PC-9 (cell line): ENCODE results near the gene CAPN15. TPM values are rescaled to one million over a fixed set of nuclear protein-coding genes. Genes with fewer than 3 reads are reported as not detected.
"Not testable (repeated sequence)": the region's sequence is repeated elsewhere in the genome, so short reads cannot be mapped to it uniquely, and the experiment has no call there.

Experiments used
- BruUV-seq: library from RNA; stranded (reverse); fragments of 400-500 nt; replicated peaks from 2 replicates; lab custom pipeline; 2021; lab: Mats Ljungman, UMichigan
- CTCF ChIA-PET: fragments of 300-600 bp; sonication (Branson Sonifier 250); formaldehyde crosslinking; loops from one replicate; lab custom pipeline; 2022; ENCODE audit warnings: antibody characterized with exemption; lab: Charles Lee
- POLR2A ChIA-PET: fragments of 300-600 bp; sonication (Branson Sonifier 250); formaldehyde crosslinking; loops from one replicate; lab custom pipeline; 2022; ENCODE audit warnings: antibody characterized with exemption; ENCODE audit not compliant: unreplicated experiment; lab: Charles Lee
- DNase-seq, 2 experiments: peaks; one replicate each; pipeline versions ENCODE4 v3.0.0 to v3.0.0-alpha.2; 2015 to 2022; ENCODE audit warnings: mixed read lengths in 1 of 2
- H2AFZ ChIP-seq: fragments of 200-600 bp; sonication (generic); 2 replicates; pipeline ENCODE4 v1.8.1; 2017; ENCODE audit warnings: antibody characterized with exemption
- H3F3A ChIP-seq: fragments of 200-600 bp; sonication (generic); 2 replicates; pipeline ENCODE4 v1.8.1; 2017; ENCODE audit warnings: antibody characterized with exemption, mild to moderate bottlenecking, low read depth; ENCODE audit not compliant: insufficient read depth
- H3K27ac ChIP-seq: fragments of 200-600 bp; sonication (generic); 2 replicates; pipeline ENCODE4 v1.6.1; 2016; ENCODE audit warnings: mixed run types
- H3K27me3 ChIP-seq: fragments of 200-600 bp; sonication (generic); 2 replicates; pipeline ENCODE4 v1.6.1; 2016; ENCODE audit warnings: low read depth, mixed run types; ENCODE audit not compliant: insufficient read depth
- H3K36me3 ChIP-seq: fragments of 200-600 bp; sonication (generic); 2 replicates; pipeline ENCODE4 v1.6.1; 2016; ENCODE audit warnings: low read depth, mixed run types
- H3K4me1 ChIP-seq: fragments of 200-600 bp; sonication (generic); replicated peaks from 2 replicates; pipeline ENCODE4 v1.6.1; 2016; ENCODE audit warnings: mixed run types; ENCODE audit not compliant: insufficient read depth
- H3K4me2 ChIP-seq: fragments of 200-600 bp; sonication (generic); 2 replicates; pipeline ENCODE4 v1.6.1; 2017; ENCODE audit warnings: mixed run types
- H3K4me3 ChIP-seq: fragments of 200-600 bp; sonication (generic); 2 replicates; pipeline ENCODE4 v1.6.1; 2016; ENCODE audit warnings: mixed run types
- H3K79me2 ChIP-seq: fragments of 200-600 bp; sonication (generic); 2 replicates; pipeline ENCODE4 v1.6.1; 2017; ENCODE audit warnings: low read depth, mixed run types
- H3K9me2 ChIP-seq: fragments of 200-600 bp; sonication (generic); 2 replicates; pipeline ENCODE4 v1.8.1; 2017; ENCODE audit warnings: mild to moderate bottlenecking; ENCODE audit not compliant: insufficient read depth
- H3K9me3 ChIP-seq: fragments of 200-600 bp; sonication (generic); 2 replicates; pipeline ENCODE4 v1.8.1; 2016; ENCODE audit warnings: low read depth; ENCODE audit not compliant: insufficient read depth
- H4K20me1 ChIP-seq: fragments of 200-600 bp; sonication (generic); 2 replicates; pipeline ENCODE4 v1.8.1; 2017; ENCODE audit not compliant: insufficient read depth
- EZH2 ChIP-seq: fragments of 200-600 bp; sonication (generic); IDR thresholded peaks from 2 replicates; pipeline ENCODE4 v1.8.0; 2017; ENCODE audit warnings: antibody characterized with exemption, low read depth
- intact Hi-C: fragments of 100-400 bp; cut with micrococcal nuclease; formaldehyde crosslinking; loops from one replicate; pipeline ENCODE4 v1.10.0; 2022; ENCODE audit not compliant: unreplicated experiment
- total RNA-seq: library from RNA; stranded (reverse); gene quantifications from 2 replicates; pipeline ENCODE4 v1.2.3, GENCODE V29; 2021
- TF ChIP-seq, protein P1 (sequence below): fragments of 200-600 bp; sonication (generic); conservative IDR thresholded peaks from 2 replicates; pipeline ENCODE4 v1.6.1; 2017; ENCODE audit warnings: mixed run types, antibody characterized with exemption, mild to moderate bottlenecking, moderate library complexity

Gene CAPN15
- total RNA-seq, 1 experiment from 2014 or later: 66.8 TPM

DNA sequence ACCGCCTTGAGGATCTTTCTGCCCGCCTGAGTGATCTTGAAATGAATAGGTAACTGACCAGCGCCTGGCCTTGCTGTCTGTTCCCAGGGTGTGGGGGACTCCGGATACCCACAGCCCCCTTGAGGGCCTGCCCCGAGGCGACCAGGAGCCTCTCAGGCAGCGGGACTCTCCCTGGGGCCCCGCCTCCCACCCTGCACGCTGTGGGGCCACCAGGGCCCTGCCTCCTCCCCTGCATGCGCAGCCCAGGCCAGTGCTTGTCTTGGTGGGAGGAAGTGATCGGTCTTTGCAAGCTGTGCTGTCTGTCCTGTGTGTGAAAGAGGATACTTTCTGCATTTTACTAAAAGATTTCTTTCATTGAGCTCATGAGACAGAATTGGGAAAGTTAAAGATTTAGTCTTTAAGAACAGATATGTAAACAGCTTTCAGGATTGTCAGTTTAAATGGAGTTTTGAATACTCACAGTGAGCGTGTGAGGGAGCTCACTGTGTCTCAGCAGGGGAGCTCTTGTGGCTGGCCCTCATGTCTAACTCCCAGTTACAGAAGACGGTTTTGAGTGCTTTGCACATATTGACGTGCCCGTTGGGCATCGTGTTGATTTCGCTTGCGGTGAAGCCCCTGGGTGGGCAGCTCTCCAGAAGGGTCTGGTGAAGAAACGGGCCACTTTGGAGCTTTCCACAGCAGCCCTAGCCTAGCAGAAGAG, 36.1 kb upstream of the CAPN15 start:
- ChIA-PET CTCF (no interaction called here), POLR2A (no interaction called here)
- no peak for DNase-seq
- Histone ChIP-seq H2AFZ (no peak overlapping the region), H4K20me1 (no peaks in the 10 kb centered on the region; the same call in 1 of the 2 replicates), H3K9me3 (no peaks in the 10 kb centered on the region), H3K36me3 (no peaks in the 10 kb centered on the region), H3F3A (no peaks in the 10 kb centered on the region), H3K4me2 (no peak overlapping the region), H3K27ac (no peak overlapping the region), H3K9me2 (no peaks in the 10 kb centered on the region), H3K27me3 (no peaks in the 10 kb centered on the region), H3K4me3 (no peak overlapping the region), H3K79me2 (no peaks in the 10 kb centered on the region), H3K4me1 (no peaks in the 10 kb centered on the region)
- TF ChIP-seq EZH2: no peak
- TF ChIP-seq, protein P1, sequence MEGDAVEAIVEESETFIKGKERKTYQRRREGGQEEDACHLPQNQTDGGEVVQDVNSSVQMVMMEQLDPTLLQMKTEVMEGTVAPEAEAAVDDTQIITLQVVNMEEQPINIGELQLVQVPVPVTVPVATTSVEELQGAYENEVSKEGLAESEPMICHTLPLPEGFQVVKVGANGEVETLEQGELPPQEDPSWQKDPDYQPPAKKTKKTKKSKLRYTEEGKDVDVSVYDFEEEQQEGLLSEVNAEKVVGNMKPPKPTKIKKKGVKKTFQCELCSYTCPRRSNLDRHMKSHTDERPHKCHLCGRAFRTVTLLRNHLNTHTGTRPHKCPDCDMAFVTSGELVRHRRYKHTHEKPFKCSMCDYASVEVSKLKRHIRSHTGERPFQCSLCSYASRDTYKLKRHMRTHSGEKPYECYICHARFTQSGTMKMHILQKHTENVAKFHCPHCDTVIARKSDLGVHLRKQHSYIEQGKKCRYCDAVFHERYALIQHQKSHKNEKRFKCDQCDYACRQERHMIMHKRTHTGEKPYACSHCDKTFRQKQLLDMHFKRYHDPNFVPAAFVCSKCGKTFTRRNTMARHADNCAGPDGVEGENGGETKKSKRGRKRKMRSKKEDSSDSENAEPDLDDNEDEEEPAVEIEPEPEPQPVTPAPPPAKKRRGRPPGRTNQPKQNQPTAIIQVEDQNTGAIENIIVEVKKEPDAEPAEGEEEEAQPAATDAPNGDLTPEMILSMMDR: no peak
- no TSS peak for BruUV-seq
- intact Hi-C loops: no loop called here

DNA sequence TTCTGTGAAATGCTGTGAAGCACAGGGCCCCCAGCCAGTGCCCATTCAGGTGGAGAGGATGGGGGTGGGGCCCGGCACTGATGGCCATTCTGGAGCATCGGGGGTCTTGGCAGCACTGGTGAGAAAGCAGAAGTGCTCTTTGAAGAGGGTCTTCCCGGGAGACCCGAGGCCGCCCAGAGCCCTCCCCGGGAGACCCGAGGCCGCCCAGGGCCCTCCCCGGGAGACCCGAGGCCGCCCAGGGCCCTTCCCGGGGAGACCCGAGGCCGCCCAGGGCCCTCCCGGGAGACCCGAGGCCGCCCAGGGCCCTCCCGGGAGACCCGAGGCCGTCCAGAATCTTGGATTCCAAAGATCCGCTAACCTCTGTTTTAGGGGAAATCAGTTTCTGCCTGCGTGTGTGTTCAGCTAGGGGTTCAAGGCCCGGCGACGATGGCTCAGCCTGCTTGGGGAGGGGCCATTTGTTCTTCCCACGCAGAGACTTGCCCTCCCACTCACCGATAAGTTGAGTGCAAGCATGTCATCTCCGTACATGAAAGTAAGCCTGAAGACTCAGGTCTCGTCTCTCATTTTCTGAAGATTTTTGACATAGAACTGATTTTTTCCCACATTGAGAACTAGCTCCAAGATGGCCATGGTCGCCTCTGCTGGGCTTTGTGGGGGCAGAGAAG, 35.2 kb upstream of the CAPN15 start:
- TF ChIP-seq EZH2: no peak
- TF ChIP-seq, protein P1: no peak
- no peaks in the 10 kb centered on the region for H3K4me1 ChIP-seq
- no peaks in the 10 kb centered on the region for H3K9me3 ChIP-seq
- no peaks in the 10 kb centered on the region for H3F3A ChIP-seq
- ChIA-PET CTCF (interaction anchor here (0.6 kb wide), 1 partner anchor 75 kb away, joined by 3 read pairs; no protein-coding TSS in a partner anchor), POLR2A (no interaction called here)
- H3K36me3 ChIP-seq: no peaks in the 10 kb centered on the region
- H4K20me1 ChIP-seq: no peaks in the 10 kb centered on the region; the same call in 1 of the 2 replicates
- intact Hi-C loops: no loop called here
- DNase-seq: no peak
- H2AFZ ChIP-seq: no peak overlapping the region
- H3K4me2 ChIP-seq: no peak overlapping the region
- H3K4me3 ChIP-seq: no peak overlapping the region
- H3K27me3 ChIP-seq: no peaks in the 10 kb centered on the region
- no TSS peak for BruUV-seq
- no peaks in the 10 kb centered on the region for H3K79me2 ChIP-seq
- H3K27ac ChIP-seq: no peak overlapping the region
- H3K9me2 ChIP-seq: no peaks in the 10 kb centered on the region

DNA sequence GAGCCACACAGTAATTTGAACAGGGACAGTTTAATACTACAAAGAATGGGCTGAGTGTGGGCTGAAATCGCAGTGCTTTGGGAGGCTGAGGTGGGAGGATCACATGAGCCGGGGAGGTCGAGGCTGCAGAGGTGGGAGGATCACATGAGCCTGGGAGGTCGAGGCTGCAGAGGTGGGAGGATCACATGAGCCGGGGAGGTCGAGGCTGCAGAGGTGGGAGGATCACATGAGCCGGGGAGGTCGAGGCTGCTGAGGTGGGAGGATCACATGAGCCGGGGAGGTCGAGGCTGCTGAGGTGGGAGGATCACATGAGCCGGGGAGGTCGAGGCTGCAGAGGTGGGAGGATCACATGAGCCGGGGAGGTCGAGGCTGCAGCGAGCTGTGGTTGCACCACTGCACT, 32.8 kb upstream of the CAPN15 start:
- intact Hi-C loops: not testable (repeated sequence)

More for the DNA sequence above, 32.8 kb upstream of the CAPN15 start:
- BruUV-seq, CTCF ChIA-PET, DNase-seq, H3K79me2 ChIP-seq, H3K4me3 ChIP-seq, H3K9me3 ChIP-seq, H4K20me1 ChIP-seq, H3K9me2 ChIP-seq, H3K27ac ChIP-seq, H3K4me1 ChIP-seq, H3K4me2 ChIP-seq, H2AFZ ChIP-seq, H3K36me3 ChIP-seq, H3K27me3 ChIP-seq, POLR2A ChIA-PET, H3F3A ChIP-seq: not testable (repeated sequence)
